LoVo (cell line): Measurements from ENCODE around the gene SYK.
"Not testable (repeated sequence)": the region's sequence is repeated elsewhere in the genome, so short reads cannot be mapped to it uniquely, and the experiment has no call there.

Source experiments
- DNase-seq: peaks from one replicate; pipeline ENCODE4 v3.0.0-alpha.2; 2016; ENCODE audit warnings: low spot score

SYK gene

GRCh38 chr9:90880669-90881068 lies 79.0 kb downstream of the SYK start:
- DNase-seq: no peak

GRCh38 chr9:90881648-90882047 lies 80.0 kb downstream of the SYK start:
- DNase-seq: no peak

GRCh38 chr9:90882991-90883600 lies 81.5 kb downstream of the SYK start:
- DNase-seq: no peak

- no peak for DNase-seq
These were observed 82.0 kb downstream of the SYK start for GRCh38 chr9:90883661-90884060.

GRCh38 chr9:90884178-90884577 lies 82.6 kb downstream of the SYK start:
- no peak for DNase-seq

- not testable (repeated sequence) for DNase-seq
These were observed 85.2 kb downstream of the SYK start for GRCh38 chr9:90886868-90887267.

GRCh38 chr9:90888941-90889340 lies 87.3 kb downstream of the SYK start:
- DNase-seq: no peak

GRCh38 chr9:90890146-90890810 lies 88.7 kb downstream of the SYK start:
- DNase-seq: no peak

GRCh38 chr9:90891308-90892040 lies 89.9 kb downstream of the SYK start:
- DNase-seq: no peak

- DNase-seq: no peak
These were observed 91.3 kb downstream of the SYK start for GRCh38 chr9:90892918-90893317.

- no peak for DNase-seq
These were observed 92.1 kb downstream of the SYK start for GRCh38 chr9:90893706-90894105.

GRCh38 chr9:90894986-90895687 lies 93.5 kb downstream of the SYK start:
- no peak for DNase-seq

- no peak for DNase-seq
These were observed 94.2 kb downstream of the SYK start for GRCh38 chr9:90895786-90896185.

- DNase-seq: no peak
These were observed 94.6 kb downstream of the SYK start for GRCh38 chr9:90896231-90896630.

GRCh38 chr9:90898228-90898627 lies 96.6 kb downstream of the SYK start:
- DNase-seq: no peak

GRCh38 chr9:90899287-90899686 lies 97.7 kb downstream of the SYK start:
- no peak for DNase-seq

GRCh38 chr9:90900130-90900529 lies 98.5 kb downstream of the SYK start:
- DNase-seq: no peak

- DNase-seq: no peak
These were observed 100.3 kb downstream of the SYK start for GRCh38 chr9:90901933-90902332.

GRCh38 chr9:90903766-90904424 lies 102.3 kb downstream of the SYK start:
- DNase-seq: no peak

GRCh38 chr9:90904706-90905478 lies 103.3 kb downstream of the SYK start:
- DNase-seq: no peak

GRCh38 chr9:90905822-90906221 lies 104.2 kb downstream of the SYK start:
- no peak for DNase-seq
